Measurements from ENCODE around the gene RUNX2.

GRCh38 chr6:45447005-45447404 is 118.9 kb downstream of the RUNX2 start:
- TF ChIP-seq FOXP1 (CRISPR knock-in tag; IDR thresholded peaks at IDR 0.05) (no peak), EZH2 (IDR thresholded peaks at IDR 0.05; ENCODE audit: borderline replicate concordance, low read depth, low read length) (no peak), ZBTB2 (IDR thresholded peaks at IDR 0.05) (no peak), PTBP1 (IDR thresholded peaks at IDR 0.05; ENCODE audit: low read depth, low read length) (no peak)

Measured in K562 (cell line).